ENCODE measurements around the gene HEG1.
"Not testable (repeated sequence)": the region's sequence is repeated elsewhere in the genome, so short reads cannot be mapped to it uniquely, and the experiment has no call there.

Gene HEG1

GRCh38 chr3:124976383-124976782 is 79.4 kb downstream of the HEG1 start:
- DNase-seq, result no peak

GRCh38 chr3:124974691-124975090 is 81.1 kb downstream of the HEG1 start:
- no peak for DNase-seq

DNA sequence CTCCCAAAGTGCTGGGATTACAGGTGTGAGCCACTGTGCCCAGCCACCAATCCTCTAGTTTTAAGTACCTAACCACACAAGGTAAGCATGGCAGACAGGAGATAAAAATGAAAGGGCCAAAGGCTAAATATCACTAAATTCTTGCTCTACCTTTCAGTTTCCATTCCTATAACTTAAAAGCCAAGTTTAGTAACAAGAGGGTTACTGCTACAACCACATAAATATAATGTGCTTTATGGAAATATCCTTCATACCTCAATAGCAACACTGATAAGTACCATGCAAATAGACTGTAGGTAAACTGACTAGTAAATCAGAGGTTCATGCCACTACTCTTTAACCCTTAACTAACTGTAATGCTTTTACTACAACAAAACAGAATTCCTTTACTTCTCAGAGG is 82.5 kb downstream of the HEG1 start:
- DNase-seq, result no peak

- DNase-seq, result no peak
These were observed 83.3 kb downstream of the HEG1 start for GRCh38 chr3:124972457-124972856.

DNA sequence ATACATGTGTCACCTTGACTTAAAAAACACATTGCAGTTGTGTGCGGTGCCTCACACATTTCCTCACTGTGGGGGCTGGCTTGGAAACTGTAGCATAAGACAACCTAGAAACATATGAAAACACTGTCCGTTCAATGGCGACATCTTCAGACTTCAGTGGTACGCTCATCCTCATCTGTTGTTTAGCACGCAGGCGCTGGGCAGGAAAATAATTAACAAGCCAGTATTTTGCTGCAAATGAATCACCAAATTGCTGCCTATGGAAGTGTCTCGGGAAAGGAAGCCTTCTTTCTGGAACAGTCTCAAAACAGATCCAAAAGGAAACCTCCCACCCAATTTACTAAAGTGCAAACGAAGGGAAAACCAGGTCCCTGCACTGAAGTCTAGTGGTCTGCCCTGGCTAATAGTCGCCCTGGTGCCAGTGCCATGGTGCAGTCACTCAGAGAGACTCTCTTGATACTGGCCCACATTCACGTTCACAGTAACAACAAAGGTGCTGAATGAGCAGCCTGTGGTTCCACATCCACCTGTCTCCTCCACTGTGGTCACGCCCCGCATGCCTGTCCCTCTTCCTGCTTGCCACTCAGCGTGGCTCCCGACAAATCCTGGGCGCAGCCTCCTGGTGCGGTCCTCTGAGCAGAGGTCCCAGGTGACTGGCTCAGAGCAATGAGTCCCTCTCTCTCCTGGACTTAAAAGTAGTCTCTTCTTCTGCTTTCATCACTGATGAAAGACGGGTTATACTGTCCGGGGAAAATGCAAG is 85.7 kb downstream of the HEG1 start:
- no peak for DNase-seq

DNA sequence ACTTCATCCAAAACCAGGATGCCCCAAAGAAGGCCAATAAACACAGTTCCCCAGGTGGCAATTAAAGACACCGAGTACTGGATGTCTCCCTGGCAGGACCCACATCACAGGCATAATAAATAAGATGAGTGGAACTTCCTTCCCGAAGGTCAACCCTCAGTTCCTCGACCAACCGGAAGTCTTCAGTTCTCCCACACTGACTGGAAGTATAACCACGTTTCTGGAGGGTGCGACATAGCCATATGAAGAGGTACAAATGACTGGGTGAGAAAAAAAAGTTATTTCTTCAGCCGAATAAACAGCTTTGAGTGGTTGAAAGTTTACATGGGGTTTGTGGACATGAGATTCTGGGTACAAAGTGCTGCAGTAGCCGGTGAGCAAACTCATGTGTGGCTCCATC is 86.6 kb downstream of the HEG1 start:
- DNase-seq, result no peak

- no peak for DNase-seq
These were observed 87.8 kb downstream of the HEG1 start for GRCh38 chr3:124967964-124968363.

GRCh38 chr3:124966521-124967445 is 89.0 kb downstream of the HEG1 start:
- no peak for DNase-seq

DNA sequence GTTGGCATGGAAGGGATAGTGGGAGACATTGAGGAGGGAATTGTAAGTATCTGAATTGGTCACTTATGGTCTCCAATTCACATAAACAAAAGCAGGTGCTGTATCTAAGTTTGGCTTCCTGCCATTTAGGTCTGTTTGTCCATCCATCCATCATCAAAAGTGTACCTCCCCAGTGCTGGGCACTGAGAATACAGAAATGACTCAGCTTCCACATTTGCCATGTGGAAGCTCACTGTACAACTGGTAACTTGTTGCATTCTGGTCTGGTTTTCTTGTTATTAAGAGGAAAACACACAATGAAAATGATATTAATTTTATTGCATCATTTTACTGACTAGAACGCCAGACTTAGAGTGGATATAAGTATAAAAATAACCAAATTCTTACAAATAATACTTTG is 90.4 kb downstream of the HEG1 start:
- DNase-seq, result no peak

DNA sequence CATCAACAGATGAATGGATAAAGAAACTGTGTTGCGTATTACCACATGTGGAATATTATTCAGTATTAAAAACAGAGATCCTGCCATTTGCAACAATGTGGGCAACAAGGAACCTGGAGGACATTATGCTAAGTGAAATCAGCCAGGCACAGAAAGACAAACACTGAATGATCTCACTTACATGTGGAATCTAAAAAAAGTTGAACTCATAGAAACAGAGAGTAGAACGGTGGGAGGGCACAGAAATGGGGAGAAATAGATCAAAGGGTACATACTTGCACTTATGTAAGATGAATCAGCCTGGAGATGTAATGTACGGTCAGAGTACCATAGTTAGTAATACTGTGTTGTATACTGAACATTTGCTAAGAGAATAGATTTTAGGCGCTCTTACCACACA is 91.4 kb downstream of the HEG1 start:
- no peak for DNase-seq

- DNase-seq, result no peak
These were observed 92.0 kb downstream of the HEG1 start for GRCh38 chr3:124963755-124964154.

- DNase-seq, result no peak
These were observed 93.3 kb downstream of the HEG1 start for GRCh38 chr3:124962403-124962940.

- DNase-seq, result no peak
These were observed 95.1 kb downstream of the HEG1 start for GRCh38 chr3:124960698-124961097.

- no peak for DNase-seq
These were observed 95.7 kb downstream of the HEG1 start for GRCh38 chr3:124960105-124960504.

DNA sequence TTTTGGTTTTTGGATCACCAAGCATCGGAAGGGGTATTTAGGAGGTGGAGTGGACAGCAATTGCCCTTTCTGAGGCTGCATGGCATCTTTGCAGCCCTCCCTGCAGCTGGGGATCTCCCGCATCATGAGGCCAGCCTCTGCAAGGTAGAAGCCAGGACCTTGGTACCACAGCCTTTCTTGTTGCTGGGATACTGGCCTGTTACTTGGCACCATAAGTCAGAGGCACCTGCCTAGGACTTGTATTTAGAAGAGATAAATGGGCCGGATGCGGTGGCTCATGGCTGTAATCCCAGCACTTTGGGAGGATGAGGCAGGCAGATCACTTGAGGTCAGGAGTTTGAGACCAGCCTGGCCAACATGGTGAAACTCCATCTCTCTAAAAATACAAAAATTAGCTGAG is 97.8 kb downstream of the HEG1 start:
- not testable (repeated sequence) for DNase-seq

- no peak for DNase-seq
These were observed 103.4 kb downstream of the HEG1 start for GRCh38 chr3:124952282-124952855.

DNA sequence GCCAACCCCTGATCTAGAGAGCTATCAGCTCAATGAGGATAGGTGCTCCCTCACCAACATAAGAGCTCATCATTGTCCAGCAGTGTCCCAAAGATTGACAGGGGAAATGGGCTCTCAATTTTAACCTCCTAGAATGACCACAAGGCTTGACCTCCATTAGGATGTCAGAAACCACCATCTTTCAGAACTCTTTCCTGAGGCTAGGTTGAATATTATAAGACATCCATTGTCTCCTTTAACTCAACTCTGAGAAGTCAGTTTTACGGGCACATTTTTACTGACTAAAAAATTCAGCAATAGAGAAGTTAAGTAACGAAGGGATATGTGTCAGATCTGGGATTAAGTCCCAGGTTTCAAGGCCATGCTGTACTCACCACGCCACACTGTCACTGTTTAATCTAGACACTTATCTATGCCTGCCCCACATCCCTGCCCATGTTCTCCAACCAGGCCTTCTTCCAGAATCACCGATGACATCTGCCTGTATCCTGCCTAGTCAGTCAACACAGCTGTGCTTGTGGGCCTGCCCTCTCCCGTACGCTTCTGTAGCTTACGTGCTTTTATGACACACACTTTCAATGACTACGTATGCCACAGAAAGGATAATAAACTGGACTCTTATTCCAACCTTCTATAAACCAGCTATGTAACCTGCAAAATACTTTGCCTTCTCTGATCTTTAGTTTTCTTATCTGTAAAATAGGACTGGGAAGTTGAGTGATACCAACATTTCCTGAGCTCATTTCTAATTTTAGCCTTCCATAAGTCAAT is 104.1 kb downstream of the HEG1 start:
- DNase-seq, result no peak

GRCh38 chr3:124950026-124950425 is 105.8 kb downstream of the HEG1 start:
- no peak for DNase-seq

GRCh38 chr3:124942613-124943012 is 113.2 kb downstream of the HEG1 start:
- DNase-seq, result no peak

- DNase-seq, result no peak
These were observed 114.0 kb downstream of the HEG1 start for GRCh38 chr3:124941771-124942170.

DNA sequence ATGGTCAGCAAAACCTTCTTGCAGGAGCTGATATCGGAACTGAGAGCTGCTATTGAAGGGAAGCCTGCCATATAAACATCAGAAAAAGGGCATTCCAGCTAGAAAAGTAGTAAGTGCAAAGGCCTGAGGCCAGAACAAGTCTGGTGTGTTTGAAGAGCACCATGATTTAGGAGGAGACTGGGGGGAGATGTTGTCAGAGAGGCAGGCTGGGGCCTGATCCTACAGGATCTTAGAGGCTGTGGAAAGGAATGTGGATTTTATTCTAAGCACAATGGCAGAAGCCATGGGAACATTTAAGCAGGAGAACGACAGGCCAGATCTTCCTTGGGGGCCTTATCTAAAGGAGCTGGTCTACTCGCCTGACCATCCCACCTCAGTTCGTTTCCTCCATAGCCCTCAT is 116.1 kb downstream of the HEG1 start:
- DNase-seq, result no peak

DNA sequence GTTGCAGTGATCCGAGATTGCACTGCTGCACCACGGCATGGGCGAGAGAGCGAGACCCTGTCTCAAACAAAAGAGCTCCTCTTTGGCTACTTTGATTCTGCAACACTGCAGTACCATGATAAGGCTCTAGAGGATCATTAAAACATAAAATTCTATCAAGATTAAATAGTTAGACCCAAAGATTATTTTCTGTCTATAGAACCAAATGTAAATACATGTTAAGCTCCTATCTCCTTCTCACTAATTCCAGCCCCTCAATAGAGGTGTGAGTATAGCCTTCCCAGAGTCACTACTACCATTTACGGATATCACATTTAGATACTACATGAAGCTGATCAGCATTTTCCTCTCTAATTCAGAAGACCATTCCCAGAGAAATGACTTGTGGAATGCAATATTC is 116.9 kb downstream of the HEG1 start:
- no peak for DNase-seq

DNA sequence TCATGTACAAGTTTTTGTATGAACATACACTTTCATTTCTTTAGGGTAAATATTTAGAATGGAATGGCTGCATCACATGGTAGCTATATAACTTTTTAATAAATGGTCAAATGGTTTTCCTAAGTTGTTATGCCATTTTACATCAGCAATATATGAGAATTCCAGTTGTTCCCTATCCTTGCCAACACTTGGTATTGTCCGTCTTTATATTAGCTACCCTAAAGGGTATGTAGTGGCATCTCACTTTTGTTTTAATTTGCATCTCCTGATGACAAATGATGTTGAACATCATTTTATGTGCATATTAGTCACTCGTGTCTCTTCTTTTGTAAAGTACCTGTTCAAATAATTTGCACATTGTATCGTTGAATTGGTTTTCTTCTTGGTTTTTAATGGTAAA is 118.7 kb downstream of the HEG1 start:
- DNase-seq, result no peak

Measured in NCI-H524 treated with DMSO at 0.1 percent for 48 hours (cell line).